GM23338 (cell line): Measurements from ENCODE around the gene TPST1. TPM values are rescaled to one million over a fixed set of nuclear protein-coding genes. Genes with fewer than 3 reads are reported as not detected.

Experiments used
- ATAC-seq: fragments of 200-7000 bp; cut with Tn5 transposase; 3 replicates; pipeline ENCODE4 v1.9.1; 2020
- DNase-seq: peaks from one replicate; pipeline ENCODE4 v3.0.0-alpha.2; 2015; ENCODE audit warnings: low spot score
- H2AFZ ChIP-seq: fragments of 200-600 bp; sonication (generic); 2 replicates; pipeline ENCODE4 v1.8.0; 2016; ENCODE audit warnings: antibody characterized with exemption, mild to moderate bottlenecking, moderate library complexity
- H3F3A ChIP-seq: fragments of 200-600 bp; sonication (generic); replicated peaks from 2 replicates; pipeline ENCODE4 v1.8.0; 2017; ENCODE audit warnings: antibody characterized with exemption, mixed run types, low read depth
- H3K27ac ChIP-seq: fragments of 200-600 bp; sonication (generic); 2 replicates; pipeline ENCODE4 v1.6.1; 2016; ENCODE audit warnings: low read depth
- H3K27me3 ChIP-seq: fragments of 200-600 bp; sonication (generic); 2 replicates; pipeline ENCODE4 v1.8.0; 2016; ENCODE audit warnings: mild to moderate bottlenecking, mixed run types, moderate library complexity; ENCODE audit not compliant: insufficient read depth
- H3K36me3 ChIP-seq: fragments of 200-600 bp; sonication (generic); 2 replicates; pipeline ENCODE4 v1.8.0; 2016; ENCODE audit warnings: mild to moderate bottlenecking; ENCODE audit not compliant: insufficient read depth
- H3K4me1 ChIP-seq: fragments of 200-600 bp; sonication (generic); 2 replicates; pipeline ENCODE4 v1.8.0; 2016; ENCODE audit warnings: mild to moderate bottlenecking, moderate library complexity; ENCODE audit not compliant: insufficient read depth
- H3K4me2 ChIP-seq: fragments of 200-600 bp; sonication (generic); 2 replicates; pipeline ENCODE4 v1.7.1; 2017; ENCODE audit warnings: mixed run types
- H3K4me3 ChIP-seq: fragments of 200-600 bp; sonication (generic); 2 replicates; pipeline ENCODE4 v1.6.1; 2016; ENCODE audit warnings: mixed run types
- H3K79me2 ChIP-seq: fragments of 200-600 bp; sonication (generic); replicated peaks from 2 replicates; pipeline ENCODE4 v1.8.0; 2017; ENCODE audit warnings: mild to moderate bottlenecking; ENCODE audit not compliant: insufficient read depth
- H3K9me2 ChIP-seq: fragments of 200-600 bp; sonication (generic); 2 replicates; pipeline ENCODE4 v1.8.0; 2017; ENCODE audit not compliant: insufficient read depth
- H4K20me1 ChIP-seq: fragments of 200-600 bp; sonication (generic); replicated peaks from 2 replicates; pipeline ENCODE4 v1.8.0; 2017; ENCODE audit warnings: mild to moderate bottlenecking; ENCODE audit not compliant: insufficient read depth
- H3K27ac Mint-ChIP-seq: 2 replicates; pipeline ENCODE4 v1.8.0; 2020; ENCODE audit warnings: inconsistent platforms, mild to moderate bottlenecking, moderate library complexity, mixed read lengths
- H3K27me3 Mint-ChIP-seq: 3 replicates; pipeline ENCODE4 v1.8.0; 2022; ENCODE audit warnings: low read depth, mild to moderate bottlenecking, moderate library complexity, mixed read lengths, inconsistent platforms; ENCODE audit not compliant: insufficient read depth, poor library complexity
- H3K36me3 Mint-ChIP-seq: 3 replicates; pipeline ENCODE4 v1.8.0; 2021; ENCODE audit warnings: low read depth, mild to moderate bottlenecking, inconsistent platforms, moderate library complexity, mixed read lengths
- H3K4me1 Mint-ChIP-seq: 3 replicates; pipeline ENCODE4 v1.8.0; 2020; ENCODE audit warnings: mild to moderate bottlenecking, inconsistent platforms, mixed read lengths
- H3K4me3 Mint-ChIP-seq: 3 replicates; pipeline ENCODE4 v1.8.0; 2021; ENCODE audit warnings: moderate library complexity, mild to moderate bottlenecking, inconsistent platforms, mixed read lengths
- H3K9me3 Mint-ChIP-seq: 3 replicates; pipeline ENCODE4 v1.8.0; 2020; ENCODE audit warnings: moderate library complexity, mild to moderate bottlenecking, inconsistent platforms, mixed read lengths
- CREB1 ChIP-seq: fragments of 250-450 bp; sonication (Bioruptor Pico); IDR thresholded peaks from 2 replicates; pipeline ENCODE4 v1.5.0; 2020; ENCODE audit warnings: low read depth, mild to moderate bottlenecking, moderate library complexity
- CTCF ChIP-seq, 2 experiments: fragments of 200-600 bp in 1 of 2; sonication (generic) in 1 of 2; conservative IDR thresholded peaks; 2 replicates each; pipeline versions ENCODE4 v1.5.1 to v1.6.1; 2016 to 2017; ENCODE audit warnings: antibody characterized with exemption in 2 of 2, low read depth in 2 of 2, mild to moderate bottlenecking in 2 of 2, moderate library complexity in 1 of 2
- EZH2 ChIP-seq: fragments of 200-600 bp; sonication (generic); IDR thresholded peaks from one replicate; pipeline ENCODE4 v1.8.0; 2017; ENCODE audit warnings: antibody characterized with exemption, mild to moderate bottlenecking, low read depth; ENCODE audit not compliant: unreplicated experiment
- EZH2phosphoT487 ChIP-seq: fragments of 200-600 bp; sonication (generic); IDR thresholded peaks from one replicate; pipeline ENCODE4 v1.8.1; 2018; ENCODE audit warnings: antibody characterized with exemption; ENCODE audit not compliant: unreplicated experiment
- JUNB ChIP-seq: IDR thresholded peaks from one replicate; pipeline ENCODE4 v1.6.1; 2016; ENCODE audit warnings: antibody characterized with exemption; ENCODE audit not compliant: unreplicated experiment
- NANOG ChIP-seq: IDR thresholded peaks from 2 replicates; pipeline ENCODE4 v1.6.1; 2016; ENCODE audit warnings: antibody characterized with exemption, borderline replicate concordance
- POLR2AphosphoS5 ChIP-seq: IDR thresholded peaks from 2 replicates; pipeline ENCODE4 v1.6.1; 2016; ENCODE audit warnings: antibody characterized with exemption, low read depth
- REST ChIP-seq: IDR thresholded peaks from one replicate; pipeline ENCODE4 v1.6.1; 2018; ENCODE audit warnings: antibody characterized with exemption; ENCODE audit not compliant: unreplicated experiment
- STAT1 ChIP-seq: IDR thresholded peaks from one replicate; pipeline ENCODE4 v1.6.1; 2016; ENCODE audit warnings: antibody characterized with exemption; ENCODE audit not compliant: unreplicated experiment
- ZNF114 ChIP-seq: fragments of 250-450 bp; sonication (Bioruptor Pico); IDR thresholded peaks from 2 replicates; pipeline ENCODE4 v1.5.0; 2020; ENCODE audit warnings: mild to moderate bottlenecking, moderate library complexity
- ZNF462 ChIP-seq: fragments of 250-450 bp; sonication (Bioruptor Pico); IDR thresholded peaks from 2 replicates; pipeline ENCODE4 v1.5.0; 2020; ENCODE audit warnings: mild to moderate bottlenecking, moderate library complexity
- polyA plus RNA-seq: library from polyadenylated mRNA; unstranded; fragments of >200 nt; fragmentation: Nextera tagmentation; extraction: Ambion mirVana; gene quantifications from 2 replicates; pipeline ENCODE4 v1.2.1, GENCODE V29; 2016
- total RNA-seq: library from RNA; depleted of rRNA; stranded (reverse); fragments of >200 nt; shearing (Covaris generic); gene quantifications from 2 replicates; pipeline ENCODE4 v1.2.3, GENCODE V29; 2014
- TF ChIP-seq, protein P1 (sequence below): IDR thresholded peaks from 2 replicates; pipeline ENCODE4 v1.6.1; 2016; ENCODE audit warnings: antibody characterized with exemption

Gene TPST1
- total and polyA plus RNA-seq, 2 experiments from 2014 or later = 10.7 to 19.2 TPM

DNA sequence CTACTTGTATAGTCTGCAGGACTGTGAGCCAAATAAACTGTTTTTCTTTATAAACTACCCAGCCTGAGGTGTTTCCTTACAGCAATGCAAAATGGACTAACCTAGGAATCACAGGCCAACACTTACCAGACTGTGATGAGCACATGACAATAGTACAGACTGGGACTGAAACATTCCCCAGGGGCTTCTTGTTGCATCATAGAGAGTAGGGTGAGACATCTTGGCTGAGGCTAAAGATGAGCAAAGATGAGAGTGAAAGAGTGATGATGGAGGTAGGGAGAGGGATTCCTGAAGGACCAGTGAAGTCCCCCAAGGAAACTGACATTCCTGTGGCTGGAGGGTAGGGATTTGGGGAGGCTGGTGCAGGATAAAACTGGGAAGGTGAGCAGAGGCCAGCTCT is 194.4 kb downstream of the TPST1 start:
- no peak overlapping the region for H3K27ac Mint-ChIP-seq
- no peaks in the 10 kb centered on the region for H3K9me2 ChIP-seq
- no peaks in the 10 kb centered on the region for H4K20me1 ChIP-seq
- H3K4me1 Mint-ChIP-seq = no peaks in the 10 kb centered on the region
- H3K4me3 Mint-ChIP-seq = no peak overlapping the region
- no peaks in the 10 kb centered on the region for H3K79me2 ChIP-seq
- H3K4me3 ChIP-seq = no peak overlapping the region
- H3K27me3 Mint-ChIP-seq = peaks cover 4% of the 10 kb centered on the region
- H3K36me3 ChIP-seq = no peaks in the 10 kb centered on the region
- ATAC-seq (no peak), DNase-seq (no peak)
- H3K4me1 ChIP-seq = no peaks in the 10 kb centered on the region
- no peak for TF ChIP-seq ZNF462 (CRISPR knock-in tag)
- TF ChIP-seq EZH2phosphoT487 = no peak
- no peak for TF ChIP-seq REST
- no peak for TF ChIP-seq NANOG
- TF ChIP-seq STAT1 = no peak
- no peak for TF ChIP-seq JUNB
- no peak for TF ChIP-seq CREB1
- TF ChIP-seq POLR2AphosphoS5 = no peak
- TF ChIP-seq ZNF114 (CRISPR knock-in tag) = no peak
- no peak for TF ChIP-seq CTCF (conservative IDR thresholded peaks at IDR 0.05; ENCODE audit: low read depth in 2 of 2)
- TF ChIP-seq EZH2 = no peak
- TF ChIP-seq, protein P1, sequence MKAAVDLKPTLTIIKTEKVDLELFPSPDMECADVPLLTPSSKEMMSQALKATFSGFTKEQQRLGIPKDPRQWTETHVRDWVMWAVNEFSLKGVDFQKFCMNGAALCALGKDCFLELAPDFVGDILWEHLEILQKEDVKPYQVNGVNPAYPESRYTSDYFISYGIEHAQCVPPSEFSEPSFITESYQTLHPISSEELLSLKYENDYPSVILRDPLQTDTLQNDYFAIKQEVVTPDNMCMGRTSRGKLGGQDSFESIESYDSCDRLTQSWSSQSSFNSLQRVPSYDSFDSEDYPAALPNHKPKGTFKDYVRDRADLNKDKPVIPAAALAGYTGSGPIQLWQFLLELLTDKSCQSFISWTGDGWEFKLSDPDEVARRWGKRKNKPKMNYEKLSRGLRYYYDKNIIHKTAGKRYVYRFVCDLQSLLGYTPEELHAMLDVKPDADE = no peak
- no peaks in the 10 kb centered on the region for H3F3A ChIP-seq
- H3K4me2 ChIP-seq = no peak overlapping the region
- H3K9me3 Mint-ChIP-seq = no peaks in the 10 kb centered on the region; the same call in 2 of the 3 replicates
- no peak overlapping the region for H2AFZ ChIP-seq
- peaks cover 9% of the 10 kb centered on the region; the same call in 2 of the 3 replicates for H3K36me3 Mint-ChIP-seq
- no peaks in the 10 kb centered on the region for H3K27me3 ChIP-seq
- no peak overlapping the region for H3K27ac ChIP-seq
